Measurements from ENCODE around the gene AGER.
"Not testable (repeated sequence)": the region's sequence is repeated elsewhere in the genome, so short reads cannot be mapped to it uniquely, and the experiment has no call there.

Gene AGER

GRCh38 chr6:32216285-32216684, 32.2 kb upstream of the AGER start:
- DNase-seq (ENCODE audit: low spot score) (no peak), ATAC-seq (ENCODE audit: low read depth) (no peak)
- TF ChIP-seq CTCF (IDR thresholded peaks at IDR 0.05; ENCODE audit: poor library complexity, severe bottlenecking), result no peak

GRCh38 chr6:32215617-32216016, 31.6 kb upstream of the AGER start:
- ATAC-seq (ENCODE audit: low read depth) (no peak), DNase-seq (ENCODE audit: low spot score) (no peak)
- Histone ChIP-seq H3K4me3 (ENCODE audit: severe bottlenecking) (no peak overlapping the region), H3K9me3 (ENCODE audit: severe bottlenecking) (no peaks in the 10 kb centered on the region), H3K4me1 (ENCODE audit: insufficient read depth, poor library complexity, severe bottlenecking) (no peaks in the 10 kb centered on the region), H3K27ac (ENCODE audit: poor library complexity, severe bottlenecking) (no peak overlapping the region), H3K27me3 (ENCODE audit: insufficient read depth, poor library complexity, severe bottlenecking) (no peaks in the 10 kb centered on the region), H3K36me3 (ENCODE audit: low read depth) (no peaks in the 10 kb centered on the region)
- no peak for TF ChIP-seq CTCF (IDR thresholded peaks at IDR 0.05; ENCODE audit: poor library complexity, severe bottlenecking)

More at GRCh38 chr6:32216285-32216684, 32.2 kb upstream of the AGER start:
- no peaks in the 10 kb centered on the region for H3K27me3 ChIP-seq (ENCODE audit: insufficient read depth, poor library complexity, severe bottlenecking)
- no peaks in the 10 kb centered on the region for H3K9me3 ChIP-seq (ENCODE audit: severe bottlenecking)
- no peak overlapping the region for H3K4me3 ChIP-seq (ENCODE audit: severe bottlenecking)
- H3K27ac ChIP-seq (ENCODE audit: poor library complexity, severe bottlenecking), result no peak overlapping the region
- H3K36me3 ChIP-seq (ENCODE audit: low read depth), result no peaks in the 10 kb centered on the region
- no peaks in the 10 kb centered on the region for H3K4me1 ChIP-seq (ENCODE audit: insufficient read depth, poor library complexity, severe bottlenecking)

GRCh38 chr6:32214126-32214525, 30.1 kb upstream of the AGER start:
- H3K27ac ChIP-seq (ENCODE audit: poor library complexity, severe bottlenecking), result no peak overlapping the region

GRCh38 chr6:32213649-32214048, 29.6 kb upstream of the AGER start:
- no peak for TF ChIP-seq CTCF (IDR thresholded peaks at IDR 0.05; ENCODE audit: poor library complexity, severe bottlenecking)
- Histone ChIP-seq H3K4me3 (ENCODE audit: severe bottlenecking) (no peak overlapping the region), H3K9me3 (ENCODE audit: severe bottlenecking) (no peaks in the 10 kb centered on the region), H3K27ac (ENCODE audit: poor library complexity, severe bottlenecking) (no peak overlapping the region), H3K36me3 (ENCODE audit: low read depth) (no peaks in the 10 kb centered on the region), H3K4me1 (ENCODE audit: insufficient read depth, poor library complexity, severe bottlenecking) (no peaks in the 10 kb centered on the region), H3K27me3 (ENCODE audit: insufficient read depth, poor library complexity, severe bottlenecking) (no peaks in the 10 kb centered on the region)
- DNase-seq (ENCODE audit: low spot score) (no peak), ATAC-seq (ENCODE audit: low read depth) (no peak)

More at GRCh38 chr6:32214126-32214525, 30.1 kb upstream of the AGER start:
- no peak for TF ChIP-seq CTCF (IDR thresholded peaks at IDR 0.05; ENCODE audit: poor library complexity, severe bottlenecking)
- Histone ChIP-seq H3K36me3 (ENCODE audit: low read depth) (no peaks in the 10 kb centered on the region), H3K4me3 (ENCODE audit: severe bottlenecking) (no peak overlapping the region), H3K9me3 (ENCODE audit: severe bottlenecking) (no peaks in the 10 kb centered on the region), H3K27me3 (ENCODE audit: insufficient read depth, poor library complexity, severe bottlenecking) (no peaks in the 10 kb centered on the region), H3K4me1 (ENCODE audit: insufficient read depth, poor library complexity, severe bottlenecking) (no peaks in the 10 kb centered on the region)
- no peak for DNase-seq (ENCODE audit: low spot score)
- no peak for ATAC-seq (ENCODE audit: low read depth)

- Histone ChIP-seq H3K9me3 (ENCODE audit: severe bottlenecking) (no peaks in the 10 kb centered on the region), H3K4me3 (ENCODE audit: severe bottlenecking) (no peak overlapping the region), H3K27ac (ENCODE audit: poor library complexity, severe bottlenecking) (no peak overlapping the region), H3K4me1 (ENCODE audit: insufficient read depth, poor library complexity, severe bottlenecking) (no peaks in the 10 kb centered on the region), H3K27me3 (ENCODE audit: insufficient read depth, poor library complexity, severe bottlenecking) (no peaks in the 10 kb centered on the region), H3K36me3 (ENCODE audit: low read depth) (no peaks in the 10 kb centered on the region)
- no peak for ATAC-seq (ENCODE audit: low read depth)
- DNase-seq (ENCODE audit: low spot score), result no peak
- TF ChIP-seq CTCF (IDR thresholded peaks at IDR 0.05; ENCODE audit: poor library complexity, severe bottlenecking), result no peak
Observed at GRCh38 chr6:32212076-32212760, 28.2 kb upstream of the AGER start.

- H3K9me3 ChIP-seq (ENCODE audit: severe bottlenecking); H3K27ac ChIP-seq (ENCODE audit: poor library complexity, severe bottlenecking); DNase-seq (ENCODE audit: low spot score); H3K4me3 ChIP-seq (ENCODE audit: severe bottlenecking); H3K36me3 ChIP-seq (ENCODE audit: low read depth); ATAC-seq (ENCODE audit: low read depth); H3K27me3 ChIP-seq (ENCODE audit: insufficient read depth, poor library complexity, severe bottlenecking); H3K4me1 ChIP-seq (ENCODE audit: insufficient read depth, poor library complexity, severe bottlenecking): not testable (repeated sequence)
Observed at GRCh38 chr6:32211432-32211831, 27.4 kb upstream of the AGER start.
